Raji (cell line): Measurements from ENCODE around the gene PATJ.

Experiments used
- POLR2A ChIP-seq: IDR thresholded peaks from 2 replicates; pipeline ENCODE4 v1.6.1; 2011; ENCODE audit warnings: low read depth, low read length, control low read depth; ENCODE audit not compliant: insufficient read depth

The PATJ gene

DNA sequence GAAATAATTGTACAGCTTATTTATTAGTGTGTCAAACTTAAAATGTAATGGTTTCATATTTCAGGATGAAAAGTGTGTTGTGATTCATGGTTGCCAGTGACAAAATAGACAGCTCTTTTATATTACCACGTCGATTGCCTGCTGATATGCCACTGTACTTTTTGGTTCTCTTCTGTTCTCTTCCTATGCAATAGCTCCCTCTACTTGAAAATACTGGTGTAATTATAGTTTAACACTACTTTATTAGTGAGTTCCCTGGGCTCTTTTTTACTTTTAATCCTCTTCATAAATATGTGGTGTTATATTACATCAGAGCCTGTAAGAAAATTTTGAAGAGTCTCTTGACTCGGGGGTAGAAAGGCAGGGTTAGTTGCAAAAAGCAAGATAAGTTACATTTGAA lies 111.3 kb downstream of the PATJ start:
- no peak for TF ChIP-seq POLR2A

- no peak for TF ChIP-seq POLR2A
Observed at GRCh38 chr1:61864489-61864888, 122.2 kb downstream of the PATJ start.

DNA sequence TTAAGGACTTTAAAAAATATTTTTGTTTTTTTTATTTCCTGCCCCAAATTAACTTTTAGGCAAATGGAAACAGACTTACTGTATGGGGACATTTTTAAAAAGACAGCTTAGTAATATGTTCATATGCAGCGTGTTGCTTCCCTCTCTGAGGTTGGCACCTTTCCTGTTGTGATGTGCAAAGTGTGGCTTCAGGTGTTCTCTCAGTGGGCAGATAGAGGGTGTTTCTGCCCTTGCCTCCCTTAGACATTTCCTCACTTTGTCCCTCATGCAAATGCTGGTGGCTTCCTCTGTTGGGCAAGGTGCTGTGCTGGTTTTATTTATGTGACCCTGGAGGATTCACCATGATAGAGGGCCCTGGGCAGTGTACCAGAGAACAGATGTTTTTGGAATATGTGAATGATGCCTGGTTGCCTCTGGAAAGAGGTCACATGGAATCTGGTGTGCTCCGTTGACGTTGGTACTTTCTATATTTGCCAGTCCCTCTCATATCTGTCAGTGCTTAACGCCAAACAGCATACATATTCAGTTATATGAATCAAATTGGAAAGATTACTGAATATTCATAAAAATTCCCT lies 123.5 kb downstream of the PATJ start:
- TF ChIP-seq POLR2A: no peak

DNA sequence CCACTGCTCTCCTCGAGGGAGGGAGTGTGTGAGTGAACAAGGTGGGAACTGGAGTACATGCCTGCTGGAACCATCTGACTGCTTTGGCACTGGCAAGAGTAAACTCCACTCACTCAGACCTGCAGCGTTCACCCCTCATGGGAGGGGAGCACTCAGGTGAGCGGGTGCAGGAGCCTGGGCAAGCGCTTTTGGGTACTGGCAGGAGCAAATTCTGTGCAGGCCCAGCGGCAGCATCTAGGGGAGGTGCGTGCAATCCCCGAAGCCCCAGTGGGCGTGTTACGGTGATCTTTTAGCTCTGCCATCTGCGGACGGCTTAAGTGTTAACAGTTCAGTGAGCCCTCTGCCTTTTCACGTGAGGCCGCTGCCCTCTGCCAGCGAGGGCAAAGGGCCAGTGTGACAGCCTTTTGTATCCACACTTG lies 127.4 kb downstream of the PATJ start:
- no peak for TF ChIP-seq POLR2A

DNA sequence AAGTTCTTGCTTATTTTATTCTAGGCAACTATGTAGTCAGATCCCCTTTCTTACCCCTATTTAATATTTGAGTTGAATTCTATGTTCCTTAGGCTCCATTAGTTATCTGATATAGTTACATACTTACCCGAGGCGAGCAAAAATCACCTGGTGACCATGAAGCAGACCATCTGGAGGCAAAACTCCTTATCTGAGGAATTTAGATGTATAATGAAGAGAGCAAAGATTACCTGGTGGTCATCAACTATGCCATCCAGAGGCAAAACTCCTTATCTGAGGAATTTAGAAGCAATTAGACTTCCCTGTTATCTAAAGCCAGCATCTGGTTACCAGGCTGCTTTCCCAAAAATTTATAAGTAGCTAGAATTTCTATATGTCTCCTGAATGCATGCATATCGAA lies 129.9 kb downstream of the PATJ start:
- TF ChIP-seq POLR2A: no peak

- no peak for TF ChIP-seq POLR2A
Observed at GRCh38 chr1:61873581-61873980, 131.3 kb downstream of the PATJ start.

DNA sequence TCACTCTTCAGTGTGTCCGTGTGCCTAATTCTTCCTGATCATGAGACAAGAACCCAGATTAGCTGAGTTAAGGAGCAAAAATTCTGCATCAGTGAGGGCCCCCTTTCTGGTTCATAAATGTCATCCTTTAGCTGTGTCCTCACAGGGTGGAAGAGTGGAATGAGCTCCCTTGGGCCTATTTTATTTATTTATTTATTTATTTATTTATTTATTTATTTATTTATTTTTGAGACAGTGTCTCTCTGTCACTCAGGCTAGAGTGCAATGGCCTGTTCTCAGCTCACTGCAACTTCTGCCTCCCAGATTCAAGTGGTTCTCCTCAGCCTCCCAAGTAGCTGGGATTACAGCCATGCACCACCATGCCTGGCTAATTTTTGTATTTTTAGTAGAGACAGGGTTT lies 131.7 kb downstream of the PATJ start:
- TF ChIP-seq POLR2A: no peak

- TF ChIP-seq POLR2A: no peak
Observed at GRCh38 chr1:61875198-61875597, 132.9 kb downstream of the PATJ start.

- TF ChIP-seq POLR2A: no peak
Observed at GRCh38 chr1:61887076-61887867, 145.0 kb downstream of the PATJ start.

DNA sequence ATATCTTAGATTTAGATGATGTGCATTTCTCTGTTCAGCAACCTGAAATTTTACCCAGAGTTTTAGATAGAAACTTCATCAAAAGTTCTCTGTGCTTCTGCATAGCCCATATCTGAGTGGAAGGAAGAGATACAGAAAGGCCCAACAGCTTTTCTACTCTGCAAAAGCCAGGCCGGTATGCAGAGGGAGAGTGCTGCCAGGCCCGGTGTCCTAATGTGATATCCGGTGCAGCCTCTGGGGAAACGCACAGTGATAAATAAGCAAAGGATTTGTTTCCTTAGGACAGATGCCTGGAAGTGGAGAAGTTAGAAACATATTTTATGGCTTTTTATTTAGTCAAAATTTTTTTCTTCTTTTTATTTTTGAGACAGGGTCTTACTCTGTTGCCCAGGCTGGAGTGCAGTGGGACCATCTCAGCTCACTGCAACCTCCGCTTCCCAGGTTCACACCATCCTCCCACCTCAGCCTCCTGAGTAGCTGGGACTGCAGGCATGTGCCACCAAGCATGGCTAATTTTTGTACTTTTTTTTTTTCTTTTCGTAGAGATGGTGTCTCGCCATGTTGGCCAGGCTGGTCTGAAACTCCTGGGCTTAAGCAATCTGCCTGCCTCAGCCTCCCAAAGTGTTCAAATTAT lies 145.8 kb downstream of the PATJ start:
- no peak for TF ChIP-seq POLR2A

DNA sequence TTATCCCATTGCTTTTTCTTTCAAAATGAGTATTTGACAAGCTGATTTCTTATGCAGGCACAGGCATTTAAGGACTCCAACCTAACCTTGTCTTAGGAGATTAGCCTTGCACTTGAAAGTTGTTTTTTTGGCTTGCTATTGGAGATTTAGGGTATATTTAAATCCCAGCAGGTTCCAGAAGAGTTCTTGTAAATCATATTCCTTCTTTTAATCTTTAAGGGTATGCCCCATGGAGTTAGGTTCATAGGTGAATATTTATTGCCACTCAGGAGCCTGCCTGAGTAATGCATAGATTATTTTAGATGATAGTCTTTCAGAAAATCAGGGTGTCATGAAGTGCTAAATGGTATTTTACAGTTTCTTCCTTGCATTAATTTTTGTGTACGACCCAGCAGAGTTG lies 146.5 kb downstream of the PATJ start:
- TF ChIP-seq POLR2A: no peak

DNA sequence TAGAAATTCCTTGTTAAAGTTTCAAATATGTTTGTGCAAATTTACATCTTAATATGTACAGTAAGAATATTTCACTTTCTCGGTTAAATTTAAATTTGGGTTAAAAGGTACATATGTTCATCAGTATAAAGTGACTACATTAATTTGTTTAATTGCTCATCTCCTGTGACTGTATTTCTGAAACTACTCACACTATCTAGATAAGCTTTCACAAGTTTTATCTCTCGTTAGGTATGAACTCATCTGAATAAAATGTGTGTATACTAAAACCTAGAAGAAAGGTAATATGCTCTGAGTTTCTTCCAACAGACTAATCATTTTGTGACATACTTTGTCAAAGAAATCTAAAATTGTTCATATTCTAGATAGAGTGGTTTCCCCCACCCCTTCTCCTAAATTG lies 150.7 kb downstream of the PATJ start:
- TF ChIP-seq POLR2A: no peak

DNA sequence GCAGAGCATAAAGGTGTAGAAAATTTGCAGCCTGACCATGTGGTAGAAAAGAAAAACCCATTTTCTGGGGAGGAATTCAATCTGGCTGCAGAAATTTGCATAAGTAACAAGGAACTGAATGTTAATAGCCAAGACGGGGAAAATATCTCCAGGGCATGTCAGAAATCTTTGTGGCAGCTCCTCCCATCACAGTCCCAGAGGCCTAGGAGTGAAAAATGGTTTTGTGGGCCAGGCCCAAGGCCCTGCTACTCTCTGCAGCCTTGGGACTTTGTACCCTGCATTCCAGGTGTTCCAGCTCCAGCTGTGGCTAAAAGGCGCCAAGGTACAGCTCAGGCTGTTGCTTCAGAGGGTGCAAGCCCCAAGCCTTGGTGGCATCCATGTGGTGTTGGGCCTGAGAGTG lies 152.9 kb downstream of the PATJ start:
- no peak for TF ChIP-seq POLR2A

DNA sequence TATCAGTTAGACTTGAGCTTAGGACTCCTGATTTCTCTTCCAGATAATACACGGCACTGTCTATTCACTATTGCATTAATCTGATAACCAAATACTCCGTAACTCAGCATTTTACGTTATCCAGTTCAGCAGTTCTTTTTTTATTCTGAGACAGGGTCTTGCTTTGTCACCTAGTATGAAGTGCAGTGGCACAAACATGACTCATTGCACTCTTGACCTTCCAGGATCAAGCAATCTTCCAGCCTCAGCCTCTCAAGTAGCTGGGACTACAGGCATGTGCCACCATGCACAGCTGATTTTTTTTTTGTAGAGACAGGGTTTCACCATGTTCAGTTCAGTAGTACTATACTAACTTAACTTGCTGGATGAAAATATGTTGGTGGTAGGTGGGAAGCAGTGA lies 156.4 kb downstream of the PATJ start:
- TF ChIP-seq POLR2A: no peak

GRCh38 chr1:61904354-61904753 lies 162.1 kb downstream of the PATJ start:
- TF ChIP-seq POLR2A: no peak

DNA sequence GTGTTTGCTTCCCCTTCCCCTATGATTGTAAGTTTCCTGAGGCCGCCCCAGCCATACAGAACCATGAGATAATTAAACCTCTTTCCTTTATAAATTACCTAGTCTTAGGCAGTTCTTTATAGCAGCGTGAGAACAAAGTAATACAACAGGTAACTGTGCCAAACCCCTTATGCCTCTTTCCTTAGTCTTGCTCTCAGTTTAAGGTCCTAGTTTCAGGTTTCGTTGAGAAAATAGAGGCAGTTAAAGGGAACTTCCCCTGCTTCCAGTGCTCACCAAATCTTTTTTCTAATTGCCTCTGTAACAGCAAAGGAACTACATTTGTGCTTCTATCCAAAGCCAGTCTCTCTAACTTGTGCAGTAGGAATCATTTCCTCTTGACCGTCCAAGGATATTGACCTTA lies 164.8 kb downstream of the PATJ start:
- TF ChIP-seq POLR2A: no peak
